DND-41 (cell line): ENCODE results near the gene ELAC2.

ENCODE experiments used
- ATAC-seq: fragments of 200-7000 bp; cut with Tn5 transposase; 3 replicates; pipeline ENCODE4 v1.9.1; 2021; ENCODE audit warnings: low read depth; ENCODE audit not compliant: insufficient read depth
- DNase-seq: peaks from one replicate; pipeline ENCODE4 v3.0.0-alpha.2; 2020
- H2AFZ ChIP-seq: 2 replicates; pipeline ENCODE4 v1.6.0; 2012; ENCODE audit warnings: low read depth, low read length
- H3K27ac ChIP-seq: 2 replicates; pipeline ENCODE4 v1.5.1; 2012; ENCODE audit warnings: low read length, inconsistent platforms
- H3K27me3 ChIP-seq: fragments of 200-600 bp; sonication (generic); 2 replicates; pipeline ENCODE4 v1.6.0; 2012; ENCODE audit warnings: low read length, mild to moderate bottlenecking, inconsistent platforms; ENCODE audit not compliant: insufficient read depth, poor library complexity
- H3K36me3 ChIP-seq: 2 replicates; pipeline ENCODE4 v1.5.1; 2012; ENCODE audit warnings: low read length, inconsistent platforms; ENCODE audit not compliant: insufficient read depth
- H3K4me1 ChIP-seq: 2 replicates; pipeline ENCODE4 v1.5.1; 2012; ENCODE audit warnings: mild to moderate bottlenecking, low read length; ENCODE audit not compliant: insufficient read depth
- H3K4me2 ChIP-seq: 2 replicates; pipeline ENCODE4 v1.6.0; 2012; ENCODE audit warnings: mild to moderate bottlenecking, moderate library complexity, low read length, inconsistent platforms; ENCODE audit not compliant: insufficient read depth
- H3K4me3 ChIP-seq, 2 experiments: fragments of 200-600 bp in 1 of 2; shearing (Covaris generic) in 1 of 2; 2 replicates each; pipeline ENCODE4 v1.5.1; 2012 to 2016; ENCODE audit warnings: inconsistent platforms in 2 of 2, low read length in 2 of 2, mild to moderate bottlenecking in 2 of 2, low read depth in 1 of 2, moderate library complexity in 1 of 2
- H3K79me2 ChIP-seq: 2 replicates; pipeline ENCODE4 v1.6.0; 2012; ENCODE audit warnings: low read length, inconsistent platforms; ENCODE audit not compliant: insufficient read depth
- H3K9ac ChIP-seq: 2 replicates; pipeline ENCODE4 v1.6.0; 2012; ENCODE audit warnings: low read depth, mild to moderate bottlenecking, inconsistent platforms, low read length, moderate library complexity
- H3K9me3 ChIP-seq: 2 replicates; pipeline ENCODE4 v1.5.1; 2012; ENCODE audit warnings: low read length, moderate library complexity, mild to moderate bottlenecking, inconsistent platforms; ENCODE audit not compliant: insufficient read depth, severe bottlenecking
- H4K20me1 ChIP-seq: 2 replicates; pipeline ENCODE4 v1.6.0; 2012; ENCODE audit warnings: low read length; ENCODE audit not compliant: insufficient read depth
- EZH2 ChIP-seq: IDR thresholded peaks from 3 replicates; pipeline ENCODE4 v1.6.1; 2012; ENCODE audit warnings: borderline replicate concordance, low read depth, mild to moderate bottlenecking, moderate library complexity, low read length, inconsistent platforms; ENCODE audit not compliant: severe bottlenecking
- TF ChIP-seq, protein P1 (sequence below): IDR thresholded peaks from 2 replicates; pipeline ENCODE4 v1.5.1; 2012; ENCODE audit warnings: borderline replicate concordance, low read length, moderate library complexity, mild to moderate bottlenecking; ENCODE audit not compliant: poor library complexity, severe bottlenecking; ENCODE audit errors: extremely low read depth

The ELAC2 gene

GRCh38 chr17:12977008-12977751 is 40.6 kb downstream of the ELAC2 start:
- Histone ChIP-seq H3K4me1 (no peaks in the 10 kb centered on the region), H3K36me3 (no peaks in the 10 kb centered on the region), H4K20me1 (no peaks in the 10 kb centered on the region), H3K9me3 (no peaks in the 10 kb centered on the region), H3K27ac (no peak overlapping the region), H3K79me2 (no peaks in the 10 kb centered on the region), H3K27me3 (no peaks in the 10 kb centered on the region), H2AFZ (no peak overlapping the region), H3K4me3 (no peak overlapping the region), H3K9ac (no peak overlapping the region), H3K4me2 (no peak overlapping the region)
- TF ChIP-seq EZH2: no peak
- TF ChIP-seq, protein P1, sequence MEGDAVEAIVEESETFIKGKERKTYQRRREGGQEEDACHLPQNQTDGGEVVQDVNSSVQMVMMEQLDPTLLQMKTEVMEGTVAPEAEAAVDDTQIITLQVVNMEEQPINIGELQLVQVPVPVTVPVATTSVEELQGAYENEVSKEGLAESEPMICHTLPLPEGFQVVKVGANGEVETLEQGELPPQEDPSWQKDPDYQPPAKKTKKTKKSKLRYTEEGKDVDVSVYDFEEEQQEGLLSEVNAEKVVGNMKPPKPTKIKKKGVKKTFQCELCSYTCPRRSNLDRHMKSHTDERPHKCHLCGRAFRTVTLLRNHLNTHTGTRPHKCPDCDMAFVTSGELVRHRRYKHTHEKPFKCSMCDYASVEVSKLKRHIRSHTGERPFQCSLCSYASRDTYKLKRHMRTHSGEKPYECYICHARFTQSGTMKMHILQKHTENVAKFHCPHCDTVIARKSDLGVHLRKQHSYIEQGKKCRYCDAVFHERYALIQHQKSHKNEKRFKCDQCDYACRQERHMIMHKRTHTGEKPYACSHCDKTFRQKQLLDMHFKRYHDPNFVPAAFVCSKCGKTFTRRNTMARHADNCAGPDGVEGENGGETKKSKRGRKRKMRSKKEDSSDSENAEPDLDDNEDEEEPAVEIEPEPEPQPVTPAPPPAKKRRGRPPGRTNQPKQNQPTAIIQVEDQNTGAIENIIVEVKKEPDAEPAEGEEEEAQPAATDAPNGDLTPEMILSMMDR: no peak
- ATAC-seq (no peak), DNase-seq (no peak)

DNA sequence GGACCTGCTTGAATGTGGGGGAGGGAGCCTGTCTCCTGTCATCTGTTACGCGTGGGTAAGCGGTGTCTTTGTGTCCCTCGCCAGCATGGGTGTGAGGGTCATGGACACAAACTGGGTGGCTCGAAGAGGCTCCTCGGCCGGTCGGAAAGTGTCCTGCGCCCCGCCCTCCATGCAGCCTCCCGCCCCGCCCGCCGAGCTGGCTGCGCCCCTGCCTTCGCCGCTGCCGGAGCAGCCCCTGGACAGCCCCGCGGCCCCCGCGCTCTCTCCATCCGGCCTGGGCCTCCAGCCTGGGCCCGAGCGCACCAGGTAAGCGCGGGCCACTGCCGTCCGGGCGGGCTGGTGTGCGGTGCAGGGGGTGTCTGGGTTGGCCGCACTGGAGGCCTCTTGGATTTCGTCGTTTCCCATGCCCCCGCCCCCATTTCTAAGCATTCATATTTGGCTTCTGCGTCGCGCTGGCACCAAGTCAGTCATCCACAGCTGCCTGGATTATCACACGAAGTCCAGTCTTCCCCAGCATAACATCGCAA is 43.8 kb downstream of the ELAC2 start:
- no peak overlapping the region for H3K4me2 ChIP-seq
- DNase-seq (no peak), ATAC-seq (no peak)
- H3K27me3 ChIP-seq: no peaks in the 10 kb centered on the region
- TF ChIP-seq, protein P1: no peak
- TF ChIP-seq EZH2: no peak
- no peak overlapping the region for H3K4me3 ChIP-seq
- H3K4me1 ChIP-seq: no peaks in the 10 kb centered on the region
- no peak overlapping the region for H3K27ac ChIP-seq
- H3K36me3 ChIP-seq: no peaks in the 10 kb centered on the region
- no peaks in the 10 kb centered on the region for H3K9me3 ChIP-seq
- no peaks in the 10 kb centered on the region for H3K79me2 ChIP-seq
- no peak overlapping the region for H2AFZ ChIP-seq
- no peaks in the 10 kb centered on the region for H4K20me1 ChIP-seq
- H3K9ac ChIP-seq: no peak overlapping the region

DNA sequence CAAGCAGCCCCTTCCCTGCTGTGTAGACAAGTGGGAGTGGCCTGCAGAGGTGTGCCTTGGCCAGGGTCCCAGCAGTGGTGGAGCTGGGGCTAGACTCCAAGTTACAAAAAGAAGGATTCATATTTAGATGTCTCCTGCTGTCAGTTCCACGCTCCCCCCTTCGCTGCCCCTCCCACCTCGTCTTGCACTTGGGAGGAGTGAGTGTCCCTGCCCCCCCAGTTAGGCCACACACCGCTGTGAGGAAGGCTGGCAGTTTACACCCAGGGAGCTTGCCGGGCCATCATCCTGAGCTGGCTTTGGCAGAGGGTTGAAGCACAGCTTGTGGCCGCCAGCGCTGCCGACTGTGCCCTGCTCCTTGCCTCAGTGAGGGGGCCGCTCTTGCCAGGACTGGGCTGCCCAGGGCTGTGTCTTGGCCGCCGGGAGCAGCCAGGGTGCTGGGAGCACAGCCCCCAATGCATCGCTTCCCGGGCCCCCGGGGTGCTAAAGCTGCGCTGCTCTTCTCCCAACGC is 44.3 kb downstream of the ELAC2 start:
- H3K9ac ChIP-seq: no peak overlapping the region
- no peak for ATAC-seq
- no peaks in the 10 kb centered on the region for H3K4me1 ChIP-seq
- H3K27me3 ChIP-seq: no peaks in the 10 kb centered on the region
- no peaks in the 10 kb centered on the region for H3K36me3 ChIP-seq
- H3K27ac ChIP-seq: no peak overlapping the region
- TF ChIP-seq, protein P1: no peak
- no peak for TF ChIP-seq EZH2
- H3K9me3 ChIP-seq: no peaks in the 10 kb centered on the region
- no peaks in the 10 kb centered on the region for H4K20me1 ChIP-seq
- no peak overlapping the region for H2AFZ ChIP-seq
- no peak overlapping the region for H3K4me3 ChIP-seq
- no peak overlapping the region for H3K4me2 ChIP-seq
- no peak for DNase-seq
- H3K79me2 ChIP-seq: no peaks in the 10 kb centered on the region
